BLaER1 (cell line): ENCODE data around the gene FOXL1.

ENCODE experiments used
- H3K27ac ChIP-seq: shearing (Covaris generic); formaldehyde crosslinking; 2 replicates; pipeline ENCODE4 v1.8.1; 2022
- H3K27me3 ChIP-seq: shearing (Covaris generic); formaldehyde crosslinking; 2 replicates; pipeline ENCODE4 v1.8.1; 2022
- H3K36me3 ChIP-seq: shearing (Covaris generic); formaldehyde crosslinking; 2 replicates; pipeline ENCODE4 v1.8.1; 2022
- H3K4me1 ChIP-seq: shearing (Covaris generic); formaldehyde crosslinking; 2 replicates; pipeline ENCODE4 v1.8.1; 2022
- H3K4me2 ChIP-seq: shearing (Covaris generic); formaldehyde crosslinking; 2 replicates; pipeline ENCODE4 v1.8.1; 2022
- H3K4me3 ChIP-seq: shearing (Covaris generic); formaldehyde crosslinking; 2 replicates; pipeline ENCODE4 v1.8.1; 2022
- H3K9ac ChIP-seq: shearing (Covaris generic); formaldehyde crosslinking; 2 replicates; pipeline ENCODE4 v1.8.1; 2022
- H3K9me3 ChIP-seq: shearing (Covaris generic); formaldehyde crosslinking; 2 replicates; pipeline ENCODE4 v1.8.1; 2022
- H4K20me1 ChIP-seq: shearing (Covaris generic); formaldehyde crosslinking; 2 replicates; pipeline ENCODE4 v1.8.1; 2022
- Cebpa-rat ChIP-seq: shearing (Covaris generic); IDR thresholded peaks from 2 replicates; pipeline ENCODE4 v1.8.1; 2022

The FOXL1 gene

GRCh38 chr16:86536621-86537020 is 41.7 kb upstream of the FOXL1 start:
- H3K27ac ChIP-seq: no peak overlapping the region
- no peaks in the 10 kb centered on the region for H3K27me3 ChIP-seq
- no peak for TF ChIP-seq Cebpa-rat
- H3K4me1 ChIP-seq: no peaks in the 10 kb centered on the region
- no peaks in the 10 kb centered on the region for H4K20me1 ChIP-seq
- H3K4me3 ChIP-seq: no peak overlapping the region
- no peak overlapping the region for H3K4me2 ChIP-seq
- H3K9ac ChIP-seq: no peak overlapping the region
- peaks cover 88% of the 10 kb centered on the region for H3K36me3 ChIP-seq
- no peaks in the 10 kb centered on the region for H3K9me3 ChIP-seq

DNA sequence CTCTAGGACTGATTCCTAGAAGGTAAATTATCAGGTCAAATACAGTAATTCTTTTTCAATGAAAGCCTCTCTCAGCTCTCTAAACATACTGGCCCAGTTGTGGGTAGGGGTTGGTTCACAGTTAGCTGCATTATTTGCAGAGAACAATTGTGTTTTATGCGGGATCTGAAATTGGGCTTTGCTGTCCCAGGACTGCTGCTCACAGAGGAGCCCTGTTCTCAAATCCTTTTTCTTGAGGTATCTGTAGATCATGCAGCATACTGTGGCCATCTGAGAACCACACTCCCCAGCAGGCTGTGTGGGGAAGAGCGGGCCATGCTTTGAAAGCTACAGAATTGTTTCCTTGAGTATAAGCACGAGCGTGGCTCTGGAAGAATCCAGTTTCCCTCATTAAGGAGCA is 40.9 kb upstream of the FOXL1 start:
- H3K4me3 ChIP-seq: no peak overlapping the region
- H4K20me1 ChIP-seq: no peaks in the 10 kb centered on the region
- no peak overlapping the region for H3K4me2 ChIP-seq
- no peak overlapping the region for H3K27ac ChIP-seq
- TF ChIP-seq Cebpa-rat: no peak
- peaks cover 7% of the 10 kb centered on the region for H3K4me1 ChIP-seq
- peaks cover 86% of the 10 kb centered on the region for H3K36me3 ChIP-seq
- H3K9me3 ChIP-seq: no peaks in the 10 kb centered on the region
- no peaks in the 10 kb centered on the region for H3K27me3 ChIP-seq
- no peak overlapping the region for H3K9ac ChIP-seq

DNA sequence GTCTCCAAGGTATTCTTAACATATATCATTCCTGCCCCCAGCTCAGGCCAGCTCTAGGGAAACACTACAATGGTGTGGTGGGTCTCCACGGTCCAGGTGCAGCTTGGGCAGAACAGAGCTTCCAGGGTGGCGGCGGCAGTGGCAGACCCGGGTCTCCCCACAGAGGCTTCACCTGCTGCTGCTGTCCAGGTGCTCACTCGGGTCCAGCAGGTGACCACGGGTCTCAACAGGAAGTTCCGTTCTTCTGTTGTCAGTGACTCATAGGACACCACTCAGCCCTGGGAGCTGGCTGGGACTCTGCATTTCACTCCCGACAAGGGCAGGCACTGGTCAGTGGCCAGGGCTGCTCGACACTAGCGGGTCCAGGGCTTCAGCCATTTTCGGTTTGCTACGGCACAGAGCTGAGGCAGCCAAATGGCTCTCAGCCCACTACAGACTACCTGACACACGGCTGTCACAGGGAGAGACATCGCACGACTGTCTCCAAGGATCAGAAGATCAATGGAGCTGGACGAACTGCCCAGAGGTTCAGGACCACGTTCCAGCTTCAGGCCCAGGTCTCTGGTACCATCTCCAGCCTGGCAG is 40.1 kb upstream of the FOXL1 start:
- H3K4me3 ChIP-seq: no peak overlapping the region
- H3K27ac ChIP-seq: no peak overlapping the region
- H3K4me1 ChIP-seq: peaks cover 15% of the 10 kb centered on the region
- H3K9me3 ChIP-seq: no peaks in the 10 kb centered on the region
- no peak overlapping the region for H3K4me2 ChIP-seq
- no peak for TF ChIP-seq Cebpa-rat
- H4K20me1 ChIP-seq: 0 out of 2 replicates have a peak, but pooled peaks cover under 1% of the 10 kb centered on the region
- no peak overlapping the region for H3K9ac ChIP-seq
- H3K36me3 ChIP-seq: peaks cover 78% of the 10 kb centered on the region
- no peaks in the 10 kb centered on the region for H3K27me3 ChIP-seq

- TF ChIP-seq Cebpa-rat: no peak
- Histone ChIP-seq H4K20me1 (0 out of 2 replicates have a peak, but pooled peaks cover 7% of the 10 kb centered on the region), H3K4me1 (peaks cover 26% of the 10 kb centered on the region), H3K4me3 (no peak overlapping the region), H3K9ac (no peak overlapping the region), H3K9me3 (no peaks in the 10 kb centered on the region), H3K27ac (no peak overlapping the region), H3K27me3 (no peaks in the 10 kb centered on the region), H3K36me3 (peaks cover 80% of the 10 kb centered on the region), H3K4me2 (no peak overlapping the region)
Measured at GRCh38 chr16:86540894-86541293, 37.5 kb upstream of the FOXL1 start.

GRCh38 chr16:86541560-86541959 is 36.8 kb upstream of the FOXL1 start:
- no peaks in the 10 kb centered on the region for H3K9me3 ChIP-seq
- H3K27me3 ChIP-seq: no peaks in the 10 kb centered on the region
- no peak overlapping the region for H3K9ac ChIP-seq
- H3K4me3 ChIP-seq: no peak overlapping the region
- H3K4me1 ChIP-seq: peaks cover 26% of the 10 kb centered on the region
- H4K20me1 ChIP-seq: 0 out of 2 replicates have a peak, but pooled peaks cover 7% of the 10 kb centered on the region
- no peak overlapping the region for H3K27ac ChIP-seq
- no peak for TF ChIP-seq Cebpa-rat
- H3K4me2 ChIP-seq: no peak overlapping the region
- peaks cover 80% of the 10 kb centered on the region for H3K36me3 ChIP-seq

GRCh38 chr16:86542756-86543750 is 35.3 kb upstream of the FOXL1 start:
- TF ChIP-seq Cebpa-rat: no peak
- Histone ChIP-seq H3K27me3 (no peaks in the 10 kb centered on the region), H3K4me2 (peak overlapping the region; percentile 53), H3K9me3 (no peaks in the 10 kb centered on the region), H3K9ac (peak overlapping the region; percentile 21), H3K27ac (peak overlapping the region; percentile 41), H4K20me1 (0 out of 2 replicates have a peak, but pooled peaks cover 7% of the 10 kb centered on the region), H3K4me3 (no peak overlapping the region), H3K36me3 (peaks cover 81% of the 10 kb centered on the region), H3K4me1 (peaks cover 26% of the 10 kb centered on the region)

- Histone ChIP-seq H4K20me1 (0 out of 2 replicates have a peak, but pooled peaks cover 12% of the 10 kb centered on the region), H3K27ac (no peak overlapping the region), H3K4me3 (no peak overlapping the region), H3K4me2 (no peak overlapping the region), H3K4me1 (peaks cover 26% of the 10 kb centered on the region), H3K9ac (no peak overlapping the region), H3K9me3 (no peaks in the 10 kb centered on the region), H3K36me3 (peaks cover 81% of the 10 kb centered on the region), H3K27me3 (no peaks in the 10 kb centered on the region)
- TF ChIP-seq Cebpa-rat: no peak
Measured at GRCh38 chr16:86545481-86545880, 32.9 kb upstream of the FOXL1 start.

DNA sequence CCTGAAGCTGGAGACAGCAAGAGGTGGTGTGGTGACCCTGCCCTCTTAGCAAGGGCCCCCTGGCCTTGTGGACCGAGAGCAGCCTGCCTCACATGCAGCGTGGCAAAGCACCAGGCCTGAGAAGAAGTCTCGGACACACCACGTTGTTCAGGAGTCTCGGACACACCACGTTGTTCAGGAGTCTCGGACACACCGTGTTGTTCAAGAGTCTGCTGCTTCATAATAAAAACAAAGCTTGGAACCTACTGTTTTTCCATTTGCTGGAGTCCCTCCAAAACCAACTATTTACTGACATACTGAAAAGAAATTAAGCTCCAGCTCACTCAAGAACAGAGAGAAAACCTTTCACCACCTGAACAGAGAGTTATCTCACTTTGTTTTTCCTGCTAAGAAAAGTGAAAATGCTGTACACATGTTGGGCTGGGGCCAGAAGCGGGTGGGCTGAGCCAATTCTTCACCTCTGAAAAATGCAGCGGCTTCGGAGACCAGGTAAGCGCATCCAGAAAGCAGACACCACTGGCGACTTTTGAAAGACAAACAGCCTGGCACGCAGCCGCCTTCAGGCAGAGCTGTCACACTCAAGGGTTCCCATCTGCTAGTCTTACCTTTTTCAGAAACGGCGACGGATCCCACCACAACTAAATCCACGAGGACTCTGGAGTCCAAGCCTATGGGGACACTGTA is 32.3 kb upstream of the FOXL1 start:
- H3K27ac ChIP-seq: no peak overlapping the region

DNA sequence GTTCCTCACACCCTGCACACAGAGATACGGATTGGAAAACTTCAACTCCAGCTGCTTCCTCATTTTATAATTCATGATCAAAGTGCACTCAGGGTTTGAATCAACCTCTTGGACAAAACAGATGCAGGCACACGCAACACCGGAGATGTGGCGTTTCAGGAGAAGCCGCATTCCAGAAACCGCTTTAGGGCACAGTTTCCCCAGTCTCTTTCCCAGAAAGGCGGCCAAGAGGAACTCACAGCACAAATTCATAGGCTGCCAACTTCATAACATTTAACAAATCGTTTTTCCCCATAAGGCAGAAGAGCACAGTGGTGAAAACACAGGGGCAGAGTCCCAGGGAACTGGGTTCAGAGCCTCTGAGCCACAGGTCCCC is 31.7 kb upstream of the FOXL1 start:
- Histone ChIP-seq H3K27me3 (no peaks in the 10 kb centered on the region), H3K27ac (no peak overlapping the region), H3K36me3 (peaks cover 81% of the 10 kb centered on the region), H3K9me3 (no peaks in the 10 kb centered on the region), H3K4me3 (no peak overlapping the region), H4K20me1 (0 out of 2 replicates have a peak, but pooled peaks cover 16% of the 10 kb centered on the region), H3K4me1 (peaks cover 26% of the 10 kb centered on the region), H3K9ac (no peak overlapping the region), H3K4me2 (no peak overlapping the region)
- no peak for TF ChIP-seq Cebpa-rat

More for the DNA sequence above, 32.3 kb upstream of the FOXL1 start:
- Histone ChIP-seq H3K9me3 (no peaks in the 10 kb centered on the region), H3K4me1 (peaks cover 26% of the 10 kb centered on the region), H3K4me3 (no peak overlapping the region), H3K9ac (no peak overlapping the region), H4K20me1 (0 out of 2 replicates have a peak, but pooled peaks cover 16% of the 10 kb centered on the region), H3K4me2 (no peak overlapping the region), H3K36me3 (peaks cover 81% of the 10 kb centered on the region), H3K27me3 (no peaks in the 10 kb centered on the region)
- no peak for TF ChIP-seq Cebpa-rat
